Esophagus squamous epithelium (tissue), 5 donors: ENCODE data around the gene PRODH2. TPM values are rescaled to one million over a fixed set of nuclear protein-coding genes. Genes with fewer than 3 reads are reported as not detected.

Experiments used
- DNase-seq: peaks from one replicate; lab custom pipeline; 2025; lab: John Stamatoyannopoulos, UW
- H3K27ac ChIP-seq, 4 donors: fragments of 200-600 bp; sonication (generic); one replicate each; pipeline ENCODE4 v1.5.1; 2016 to 2019; ENCODE audit warnings: mild to moderate bottlenecking in 1 of 4
- H3K27me3 ChIP-seq, 4 donors: fragments of 200-600 bp; sonication (generic); 1 replicate in 3 of 4; 2 replicates in 1 of 4; pipeline versions ENCODE4 v1.5.1 to v1.6.0; 2017 to 2021; ENCODE audit warnings: antibody characterized with exemption in 1 of 4
- H3K36me3 ChIP-seq, 3 donors: fragments of 200-600 bp; sonication (generic); one replicate each; pipeline ENCODE4 v1.5.1; 2016 to 2019
- H3K4me1 ChIP-seq, 3 donors: fragments of 200-600 bp; sonication (generic); one replicate each; pipeline ENCODE4 v1.5.1; 2017 to 2019
- H3K4me3 ChIP-seq, 4 donors: fragments of 200-600 bp; sonication (generic); 1 replicate in 3 of 4; 2 replicates in 1 of 4; pipeline ENCODE4 v1.5.1; 2016 to 2019; ENCODE audit warnings: mild to moderate bottlenecking in 2 of 4, moderate library complexity in 1 of 4
- H3K9me3 ChIP-seq, 3 donors: fragments of 200-600 bp; sonication (generic); one replicate each; pipeline ENCODE4 v1.5.1; 2016 to 2019
- CTCF ChIP-seq, 6 experiments: fragments of 450-650 bp in 4 of 6; fragments of 200-600 bp in 2 of 6; sonication (generic) in 2 of 6; IDR thresholded peaks; one replicate each; pipeline ENCODE4 v1.5.1; 2016 to 2019; ENCODE audit warnings: antibody characterized with exemption in 6 of 6, mild to moderate bottlenecking in 4 of 6, moderate library complexity in 4 of 6
- POLR2A ChIP-seq, 4 donors: fragments of 450-650 bp; IDR thresholded peaks; one replicate each; pipeline ENCODE4 v1.6.1; 2017; ENCODE audit warnings: antibody characterized with exemption in 4 of 4, mild to moderate bottlenecking in 4 of 4, moderate library complexity in 3 of 4
- WGBS, 2 donors: methylation state at CpG; one replicate each; pipeline ENCODE4 v1.1.5; 2018; 5-methylcytosine and 5-hydroxymethylcytosine counted together
- intact Hi-C: fragments of 100-400 bp; cut with DNase I; formaldehyde crosslinking; loops from one replicate; pipeline ENCODE4 v1.15.0; 2022
- total RNA-seq, 4 donors: library from RNA; depleted of rRNA; stranded (reverse); fragments of >200 nt; gene quantifications; one replicate each; pipeline ENCODE4 v1.1.0, GENCODE V29; 2016
- donor health status: DM: yes; HTN: yes; CAD: no.

The PRODH2 gene
- total RNA-seq, 4 donors from 2014 or later, result not detected

GRCh38 chr19:35859414-35859813 is 46.8 kb upstream of the PRODH2 start:
- Histone ChIP-seq H3K4me1 (peaks cover 14 to 23% (median 14%) of the 10 kb centered on the region in 3 donors), H3K27me3 (peaks cover 6 to 93% (median 18%) of the 10 kb centered on the region in 4 donors), H3K4me3 (no peak overlapping the region), H3K36me3 (no peaks in the 10 kb centered on the region), H3K27ac (no peak overlapping the region), H3K9me3 (no peaks in the 10 kb centered on the region)
- no peak for DNase-seq
- intact Hi-C loops, result no loop called here
- TF ChIP-seq CTCF (IDR thresholded peaks at IDR 0.05) (no peak), POLR2A (IDR thresholded peaks at IDR 0.05) (no peak)
- WGBS, 2 donors, result no CpG with 5 or more reads among the region's 4 CpGs

GRCh38 chr19:35858311-35858710 is 45.7 kb upstream of the PRODH2 start:
- no peak for TF ChIP-seq POLR2A (IDR thresholded peaks at IDR 0.05)
- no peak for TF ChIP-seq CTCF (IDR thresholded peaks at IDR 0.05)
- intact Hi-C loops, result no loop called here
- 67 to 88% methylated on average over 2 to 3 of the region's 6 CpGs for WGBS, 2 donors
- no peaks in the 10 kb centered on the region for H3K9me3 ChIP-seq
- no peak overlapping the region for H3K4me3 ChIP-seq
- H3K27ac ChIP-seq, result no peak overlapping the region
- no peak for DNase-seq
- peaks cover 6 to 100% (median 21%) of the 10 kb centered on the region in 4 donors for H3K27me3 ChIP-seq
- peaks cover 14 to 23% (median 14%) of the 10 kb centered on the region in 3 donors for H3K4me1 ChIP-seq
- H3K36me3 ChIP-seq, result no peaks in the 10 kb centered on the region

- peak within 1 kb of the TSS; percentile 32 to 68 (median 48) for H3K4me3 ChIP-seq
- WGBS, 2 donors, result 0 to 1% methylated on average over 4 to 13 of the region's 42 CpGs
- H3K27me3 ChIP-seq, result peaks cover 6 to 99% (median 21%) of the 10 kb centered on the region in 4 donors
- H3K4me1 ChIP-seq, result peaks cover 14 to 23% (median 14%) of the 10 kb centered on the region in 3 donors
- H3K27ac ChIP-seq, result no peak within 1 kb of the TSS
- no peaks in the 10 kb centered on the region for H3K9me3 ChIP-seq
- intact Hi-C loops, result no loop called here
- no peaks in the 10 kb centered on the region for H3K36me3 ChIP-seq
- no peak for DNase-seq
- no peak for TF ChIP-seq POLR2A (IDR thresholded peaks at IDR 0.05)
- no peak for TF ChIP-seq CTCF (IDR thresholded peaks at IDR 0.05)
Measured at GRCh38 chr19:35856546-35857149, 44.0 kb upstream of the PRODH2 start, which contains the start of gene KIRREL2. KIRREL2 (plus strand) TSS chr19:35856911; CDS start chr19:35857120, 209 bp downstream.

- Histone ChIP-seq H3K9me3 (no peaks in the 10 kb centered on the region), H3K36me3 (no peaks in the 10 kb centered on the region), H3K27me3 (peaks cover 6 to 99% (median 15%) of the 10 kb centered on the region in 4 donors), H3K27ac (no peak overlapping the region), H3K4me3 (no peak overlapping the region), H3K4me1 (peaks cover 14 to 16% (median 14%) of the 10 kb centered on the region in 3 donors)
- no peak for DNase-seq
- TF ChIP-seq POLR2A (IDR thresholded peaks at IDR 0.05), result no peak
- TF ChIP-seq CTCF (IDR thresholded peaks at IDR 0.05), result no peak
- intact Hi-C loops, result no loop called here
- WGBS, 2 donors, result 62 to 64% methylated on average over 8 of the region's 8 CpGs
Measured at GRCh38 chr19:35853038-35853756, 40.6 kb upstream of the PRODH2 start.
